ENCODE measurements around the gene ATP6V0C. TPM values are rescaled to one million over a fixed set of nuclear protein-coding genes. Genes with fewer than 3 reads are reported as not detected.
A peak's percentile ranks its signal among the peaks of the same experiment; 100 is the strongest.

ATP6V0C gene
- total and polyA plus RNA-seq, 2 of the 13 experiments (the other 11 are each of a cell fraction or from before 2014, with no cell fraction given): 10.4 to 20.1 TPM

GRCh38 chr16:2484898-2485508 is 28.7 kb upstream of the ATP6V0C start (continued):
- no peak; the same call in 1 of the 2 replicates for TF ChIP-seq RERE (CRISPR knock-in tag; IDR thresholded peaks at IDR 0.05; ENCODE audit: low read depth)
- TF ChIP-seq FOXK2 (IDR thresholded peaks at IDR 0.05): peak; percentile 79
- TF ChIP-seq SNAPC5 (CRISPR knock-in tag; IDR thresholded peaks at IDR 0.05; ENCODE audit: borderline replicate concordance): no peak
- TF ChIP-seq CAMTA2 (CRISPR knock-in tag; IDR thresholded peaks at IDR 0.05; ENCODE audit: borderline replicate concordance): no peak
- no peak for TF ChIP-seq ZNF616 (CRISPR knock-in tag; IDR thresholded peaks at IDR 0.05; ENCODE audit: low read depth)
- TF ChIP-seq PREB (CRISPR knock-in tag; IDR thresholded peaks at IDR 0.05): no peak
- TF ChIP-seq NFKB2 (CRISPR knock-in tag; IDR thresholded peaks at IDR 0.05; ENCODE audit: borderline replicate concordance): no peak
- TF ChIP-seq ASH2L (IDR thresholded peaks at IDR 0.05; ENCODE audit: insufficient read length, low read depth, low read length): peak; percentile 69
- TF ChIP-seq TEAD2 (CRISPR knock-in tag; IDR thresholded peaks at IDR 0.05): no peak
- TF ChIP-seq SMAD1 (CRISPR knock-in tag; IDR thresholded peaks at IDR 0.05; ENCODE audit: borderline replicate concordance, low read depth): 0 out of 2 replicates have a peak, but pooled peaks have one; percentile 38
- TF ChIP-seq ATM (IDR thresholded peaks at IDR 0.05; ENCODE audit: borderline replicate concordance): no peak
- no peak for TF ChIP-seq DDIT3 (CRISPR knock-in tag; IDR thresholded peaks at IDR 0.05)
- no peak for TF ChIP-seq ZNF253 (CRISPR knock-in tag; IDR thresholded peaks at IDR 0.05; ENCODE audit: borderline replicate concordance)
- TF ChIP-seq KLF11 (CRISPR knock-in tag; IDR thresholded peaks at IDR 0.05): no peak
- no peak for TF ChIP-seq ZNF569 (CRISPR knock-in tag; IDR thresholded peaks at IDR 0.05; ENCODE audit: borderline replicate concordance)
- no peak for TF ChIP-seq STAT5B (CRISPR knock-in tag; IDR thresholded peaks at IDR 0.05)
- TF ChIP-seq ZBTB1 (CRISPR knock-in tag; IDR thresholded peaks at IDR 0.05; ENCODE audit: borderline replicate concordance): no peak
- TF ChIP-seq ZNF558 (CRISPR knock-in tag; IDR thresholded peaks at IDR 0.05; ENCODE audit: borderline replicate concordance): no peak
- TF ChIP-seq THAP8 (CRISPR knock-in tag; IDR thresholded peaks at IDR 0.05; ENCODE audit: borderline replicate concordance): no peak
- no peak for TF ChIP-seq IKZF4 (CRISPR knock-in tag; IDR thresholded peaks at IDR 0.05; ENCODE audit: borderline replicate concordance, low read depth, not compliant biosample characterization)
- no peak for TF ChIP-seq ZNF703 (CRISPR knock-in tag; IDR thresholded peaks at IDR 0.05; ENCODE audit: borderline replicate concordance)
- TF ChIP-seq ZNF337 (CRISPR knock-in tag; IDR thresholded peaks at IDR 0.05; ENCODE audit: borderline replicate concordance, low read depth): no peak
- no peak for TF ChIP-seq ZKSCAN5 (CRISPR knock-in tag; IDR thresholded peaks at IDR 0.05)
